HepG2 (cell line): ENCODE measurements around the gene DENND4B. TPM values are rescaled to one million over a fixed set of nuclear protein-coding genes. Genes with fewer than 3 reads are reported as not detected.

Experiments
- ATF1 ChIP-seq: IDR thresholded peaks from 2 replicates; pipeline ENCODE4 v1.6.1; 2016; ENCODE audit warnings: mild to moderate bottlenecking, control low read depth
- BHLHE40 ChIP-seq: IDR thresholded peaks from 2 replicates; pipeline ENCODE4 v1.6.1; 2011; ENCODE audit warnings: low read length, improper control_type of control experiment
- DPF2 ChIP-seq: sonication (generic); formaldehyde crosslinking; IDR thresholded peaks from 2 replicates; pipeline ENCODE4 v1.4.0; 2020; ENCODE audit warnings: mild to moderate bottlenecking, low read depth, missing genetic modification reagents, borderline replicate concordance
- EEA1 ChIP-seq: sonication (generic); formaldehyde crosslinking; IDR thresholded peaks from 2 replicates; pipeline ENCODE4 v1.5.1; 2020; ENCODE audit warnings: mild to moderate bottlenecking, missing genetic modification reagents, borderline replicate concordance
- GFI1 ChIP-seq: sonication (generic); formaldehyde crosslinking; IDR thresholded peaks from 2 replicates; pipeline ENCODE4 v1.5.0; 2020; ENCODE audit warnings: missing genetic modification reagents, mild to moderate bottlenecking, borderline replicate concordance
- MEIS1 ChIP-seq: sonication (generic); formaldehyde crosslinking; IDR thresholded peaks from 2 replicates; pipeline ENCODE4 v1.9.0; 2021; ENCODE audit warnings: mild to moderate bottlenecking, missing genetic modification reagents, moderate library complexity, borderline replicate concordance
- MXD1 ChIP-seq: sonication (generic); formaldehyde crosslinking; IDR thresholded peaks from 2 replicates; pipeline ENCODE4 v1.4.0; 2020; ENCODE audit warnings: mild to moderate bottlenecking, missing genetic modification reagents
- SALL2 ChIP-seq: sonication (generic); formaldehyde crosslinking; IDR thresholded peaks from 2 replicates; pipeline ENCODE4 v1.8.1; 2023; ENCODE audit warnings: mild to moderate bottlenecking, missing genetic modification reagents, inconsistent platforms
- ZBTB20 ChIP-seq: sonication (generic); formaldehyde crosslinking; IDR thresholded peaks from 2 replicates; pipeline ENCODE4 v1.8.1; 2023; ENCODE audit warnings: missing genetic modification reagents, low read depth, mild to moderate bottlenecking, borderline replicate concordance
- ZKSCAN8 ChIP-seq: IDR thresholded peaks from 2 replicates; pipeline ENCODE4 v1.6.1; 2016; ENCODE audit warnings: borderline replicate concordance, missing genetic modification reagents, missing compliant biosample characterization
- ZNF431 ChIP-seq: sonication (generic); formaldehyde crosslinking; IDR thresholded peaks from 2 replicates; pipeline ENCODE4 v1.9.0; 2022; ENCODE audit warnings: missing genetic modification reagents, low read depth, mild to moderate bottlenecking, borderline replicate concordance
- ZNF609 ChIP-seq: sonication (generic); formaldehyde crosslinking; IDR thresholded peaks from 2 replicates; pipeline ENCODE4 v1.4.0; 2020; ENCODE audit warnings: mild to moderate bottlenecking, missing genetic modification reagents, borderline replicate concordance
- ZUFSP ChIP-seq: sonication (generic); formaldehyde crosslinking; IDR thresholded peaks from 2 replicates; pipeline ENCODE4 v1.9.0; 2021; ENCODE audit warnings: missing genetic modification reagents, mild to moderate bottlenecking, borderline replicate concordance
- polyA plus RNA-seq, 8 experiments: library from polyadenylated mRNA; depleted of rRNA in 3 of 8; stranded (reverse) in 7 of 8; unstranded in 1 of 8; fragments of >200 nt; fragmentation: Illumina TruSeq in 4 of 8; extraction: Trizol in 4 of 8; gene quantifications; 2 replicates each; pipeline versions ENCODE4 v1.2.1 to v1.2.3, GENCODE V29; 2011 to 2016; ENCODE audit warnings: low read depth in 4 of 8, missing spikeins in 1 of 8, mixed read lengths in 1 of 8; ENCODE audit not compliant: insufficient read depth in 1 of 8
- total RNA-seq, 5 experiments: library from RNA; depleted of rRNA; stranded (reverse); fragments of >200 nt; fragmentation: Illumina TruSeq; extraction: Trizol; gene quantifications; 2 replicates each; pipeline ENCODE4 v1.2.3, GENCODE V29; 2016; ENCODE audit warnings: low read depth in 1 of 5
- TF ChIP-seq, protein P1 (sequence below): sonication (generic); formaldehyde crosslinking; IDR thresholded peaks from 2 replicates; pipeline ENCODE4 v1.5.1; 2020; ENCODE audit warnings: missing genetic modification reagents, mild to moderate bottlenecking, borderline replicate concordance
- TF ChIP-seq, protein P2 (sequence below): sonication (generic); formaldehyde crosslinking; IDR thresholded peaks from 2 replicates; pipeline ENCODE4 v1.8.1; 2023; ENCODE audit warnings: missing genetic modification reagents, inconsistent platforms, borderline replicate concordance

DENND4B gene
- total and polyA plus RNA-seq, 2 of the 13 experiments (the other 11 are each of a cell fraction or from before 2014, with no cell fraction given): 15.1 to 20.3 TPM

GRCh38 chr1:153977250-153978240, 31.0 kb upstream of the DENND4B start, which contains the start of gene JTB (continued):
- TF ChIP-seq, protein P1, sequence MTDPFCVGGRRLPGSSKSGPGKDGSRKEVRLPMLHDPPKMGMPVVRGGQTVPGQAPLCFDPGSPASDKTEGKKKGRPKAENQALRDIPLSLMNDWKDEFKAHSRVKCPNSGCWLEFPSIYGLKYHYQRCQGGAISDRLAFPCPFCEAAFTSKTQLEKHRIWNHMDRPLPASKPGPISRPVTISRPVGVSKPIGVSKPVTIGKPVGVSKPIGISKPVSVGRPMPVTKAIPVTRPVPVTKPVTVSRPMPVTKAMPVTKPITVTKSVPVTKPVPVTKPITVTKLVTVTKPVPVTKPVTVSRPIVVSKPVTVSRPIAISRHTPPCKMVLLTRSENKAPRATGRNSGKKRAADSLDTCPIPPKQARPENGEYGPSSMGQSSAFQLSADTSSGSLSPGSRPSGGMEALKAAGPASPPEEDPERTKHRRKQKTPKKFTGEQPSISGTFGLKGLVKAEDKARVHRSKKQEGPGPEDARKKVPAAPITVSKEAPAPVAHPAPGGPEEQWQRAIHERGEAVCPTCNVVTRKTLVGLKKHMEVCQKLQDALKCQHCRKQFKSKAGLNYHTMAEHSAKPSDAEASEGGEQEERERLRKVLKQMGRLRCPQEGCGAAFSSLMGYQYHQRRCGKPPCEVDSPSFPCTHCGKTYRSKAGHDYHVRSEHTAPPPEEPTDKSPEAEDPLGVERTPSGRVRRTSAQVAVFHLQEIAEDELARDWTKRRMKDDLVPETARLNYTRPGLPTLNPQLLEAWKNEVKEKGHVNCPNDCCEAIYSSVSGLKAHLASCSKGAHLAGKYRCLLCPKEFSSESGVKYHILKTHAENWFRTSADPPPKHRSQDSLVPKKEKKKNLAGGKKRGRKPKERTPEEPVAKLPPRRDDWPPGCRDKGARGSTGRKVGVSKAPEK (CRISPR knock-in tag): no peak
- 0 out of 2 replicates have a peak, but pooled peaks have one; percentile 17 for TF ChIP-seq EEA1 (CRISPR knock-in tag)
- 0 out of 2 replicates have a peak, but pooled peaks have one; percentile 55 for TF ChIP-seq ZBTB20 (CRISPR knock-in tag)
- TF ChIP-seq GFI1: peak; percentile 57; the same call in 1 of the 2 replicates
- no peak for TF ChIP-seq ZNF609 (CRISPR knock-in tag)
- peak; percentile 17 for TF ChIP-seq ZKSCAN8
- 0 out of 2 replicates have a peak, but pooled peaks have one; percentile 61 for TF ChIP-seq MEIS1 (CRISPR knock-in tag)
- TF ChIP-seq ATF1 (CRISPR knock-in tag): no peak
- no peak for TF ChIP-seq ZUFSP
- TF ChIP-seq MXD1 (CRISPR knock-in tag): peak; percentile 89
- TF ChIP-seq BHLHE40: no peak
- TF ChIP-seq ZNF431 (CRISPR knock-in tag): 0 out of 2 replicates have a peak, but pooled peaks have one; percentile 15
- TF ChIP-seq SALL2: peak; percentile 47; the same call in 1 of the 2 replicates
- TF ChIP-seq, protein P2, sequence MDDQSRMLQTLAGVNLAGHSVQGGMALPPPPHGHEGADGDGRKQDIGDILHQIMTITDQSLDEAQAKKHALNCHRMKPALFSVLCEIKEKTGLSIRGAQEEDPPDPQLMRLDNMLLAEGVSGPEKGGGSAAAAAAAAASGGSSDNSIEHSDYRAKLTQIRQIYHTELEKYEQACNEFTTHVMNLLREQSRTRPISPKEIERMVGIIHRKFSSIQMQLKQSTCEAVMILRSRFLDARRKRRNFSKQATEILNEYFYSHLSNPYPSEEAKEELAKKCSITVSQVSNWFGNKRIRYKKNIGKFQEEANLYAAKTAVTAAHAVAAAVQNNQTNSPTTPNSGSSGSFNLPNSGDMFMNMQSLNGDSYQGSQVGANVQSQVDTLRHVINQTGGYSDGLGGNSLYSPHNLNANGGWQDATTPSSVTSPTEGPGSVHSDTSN (CRISPR knock-in tag): no peak
- TF ChIP-seq DPF2: no peak
